HG03066 (cell line): ENCODE results near the gene PDILT.

Source experiments
- ATAC-seq: cut with Tn5 transposase; IDR thresholded peaks from one replicate; pipeline ENCODE4 v1.9.1; 2021; ENCODE audit warnings: low read depth; ENCODE audit not compliant: unreplicated experiment

Gene PDILT

GRCh38 chr16:20409398-20410120, 5.0 kb upstream of the PDILT start, which contains the start of gene ACSM5:
ACSM5 (plus strand) TSS chr16:20409534; CDS start chr16:20411485, 1,951 bp downstream.
- no peak for ATAC-seq

GRCh38 chr16:20402651-20403050, 1.9 kb downstream of the PDILT start:
- ATAC-seq = no peak

- no peak for ATAC-seq
Measured at GRCh38 chr16:20401475-20402016, 3.0 kb downstream of the PDILT start.

GRCh38 chr16:20401066-20401465, 3.5 kb downstream of the PDILT start:
- no peak for ATAC-seq

GRCh38 chr16:20399185-20399584, 5.4 kb downstream of the PDILT start:
- ATAC-seq = no peak

- no peak for ATAC-seq
Measured at GRCh38 chr16:20398603-20399002, 5.9 kb downstream of the PDILT start.

- no peak for ATAC-seq
Measured at GRCh38 chr16:20397468-20398074, 7.0 kb downstream of the PDILT start.

GRCh38 chr16:20396846-20397467, 7.6 kb downstream of the PDILT start:
- no peak for ATAC-seq

- no peak for ATAC-seq
Measured at GRCh38 chr16:20395946-20396345, 8.6 kb downstream of the PDILT start.

- no peak for ATAC-seq
Measured at GRCh38 chr16:20393801-20394577, 10.5 kb downstream of the PDILT start.

GRCh38 chr16:20391045-20391444, 13.5 kb downstream of the PDILT start:
- no peak for ATAC-seq

- ATAC-seq = no peak
Measured at GRCh38 chr16:20388854-20389253, 15.7 kb downstream of the PDILT start.

- no peak for ATAC-seq
Measured at GRCh38 chr16:20387978-20388377, 16.6 kb downstream of the PDILT start.

GRCh38 chr16:20385844-20386832, 18.4 kb downstream of the PDILT start:
- ATAC-seq = no peak

GRCh38 chr16:20383106-20384029, 21.2 kb downstream of the PDILT start:
- ATAC-seq = no peak

- ATAC-seq = no peak
Measured at GRCh38 chr16:20382202-20382948, 22.2 kb downstream of the PDILT start.

- no peak for ATAC-seq
Measured at GRCh38 chr16:20380782-20381181, 23.8 kb downstream of the PDILT start.

- ATAC-seq = no peak
Measured at GRCh38 chr16:20377181-20377580, 27.4 kb downstream of the PDILT start.
